ENCODE data around the gene MORN1. TPM values are rescaled to one million over a fixed set of nuclear protein-coding genes. Genes with fewer than 3 reads are reported as not detected.

The MORN1 gene
- total RNA-seq, 1 donor from 2014 or later, result 5.5 TPM

DNA sequence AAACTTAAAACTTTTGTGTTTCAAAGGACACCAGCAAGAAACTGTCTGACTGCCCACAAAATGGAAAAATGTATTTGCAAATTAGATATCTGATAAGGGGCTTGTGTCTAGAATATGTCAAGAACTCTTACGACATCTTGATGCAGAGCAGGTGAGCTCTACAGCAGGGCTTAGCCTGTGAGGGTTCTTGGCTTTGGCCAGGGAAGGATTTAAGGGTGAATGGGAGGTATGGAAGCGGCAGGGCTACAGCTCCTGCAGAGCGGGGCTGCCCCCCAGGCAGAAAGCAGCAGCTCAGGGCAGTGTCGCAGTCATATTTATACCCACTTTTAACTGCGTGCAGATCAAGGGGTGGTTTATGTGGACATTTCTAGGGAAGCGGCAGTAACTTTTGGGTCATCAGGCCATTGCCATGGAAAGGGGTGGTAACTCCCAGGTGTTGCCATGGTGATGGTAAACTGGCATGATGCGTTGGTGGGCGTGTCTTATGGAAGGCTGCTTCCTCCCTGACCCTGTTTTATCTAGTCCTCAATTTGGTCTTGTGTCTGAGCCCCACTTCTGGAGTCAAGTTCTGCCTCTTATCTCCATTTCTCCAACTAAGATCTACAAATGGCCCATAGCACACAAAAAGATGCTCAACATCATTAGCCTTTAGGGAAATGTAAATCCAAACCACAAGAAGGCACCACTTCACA lies 23.2 kb downstream of the MORN1 start:
- no peak for FAIRE-seq
- TF ChIP-seq, protein P1, sequence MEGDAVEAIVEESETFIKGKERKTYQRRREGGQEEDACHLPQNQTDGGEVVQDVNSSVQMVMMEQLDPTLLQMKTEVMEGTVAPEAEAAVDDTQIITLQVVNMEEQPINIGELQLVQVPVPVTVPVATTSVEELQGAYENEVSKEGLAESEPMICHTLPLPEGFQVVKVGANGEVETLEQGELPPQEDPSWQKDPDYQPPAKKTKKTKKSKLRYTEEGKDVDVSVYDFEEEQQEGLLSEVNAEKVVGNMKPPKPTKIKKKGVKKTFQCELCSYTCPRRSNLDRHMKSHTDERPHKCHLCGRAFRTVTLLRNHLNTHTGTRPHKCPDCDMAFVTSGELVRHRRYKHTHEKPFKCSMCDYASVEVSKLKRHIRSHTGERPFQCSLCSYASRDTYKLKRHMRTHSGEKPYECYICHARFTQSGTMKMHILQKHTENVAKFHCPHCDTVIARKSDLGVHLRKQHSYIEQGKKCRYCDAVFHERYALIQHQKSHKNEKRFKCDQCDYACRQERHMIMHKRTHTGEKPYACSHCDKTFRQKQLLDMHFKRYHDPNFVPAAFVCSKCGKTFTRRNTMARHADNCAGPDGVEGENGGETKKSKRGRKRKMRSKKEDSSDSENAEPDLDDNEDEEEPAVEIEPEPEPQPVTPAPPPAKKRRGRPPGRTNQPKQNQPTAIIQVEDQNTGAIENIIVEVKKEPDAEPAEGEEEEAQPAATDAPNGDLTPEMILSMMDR (IDR thresholded peaks at IDR 0.05; ENCODE audit: insufficient read depth, low read length, severe bottlenecking), result no peak

DNA sequence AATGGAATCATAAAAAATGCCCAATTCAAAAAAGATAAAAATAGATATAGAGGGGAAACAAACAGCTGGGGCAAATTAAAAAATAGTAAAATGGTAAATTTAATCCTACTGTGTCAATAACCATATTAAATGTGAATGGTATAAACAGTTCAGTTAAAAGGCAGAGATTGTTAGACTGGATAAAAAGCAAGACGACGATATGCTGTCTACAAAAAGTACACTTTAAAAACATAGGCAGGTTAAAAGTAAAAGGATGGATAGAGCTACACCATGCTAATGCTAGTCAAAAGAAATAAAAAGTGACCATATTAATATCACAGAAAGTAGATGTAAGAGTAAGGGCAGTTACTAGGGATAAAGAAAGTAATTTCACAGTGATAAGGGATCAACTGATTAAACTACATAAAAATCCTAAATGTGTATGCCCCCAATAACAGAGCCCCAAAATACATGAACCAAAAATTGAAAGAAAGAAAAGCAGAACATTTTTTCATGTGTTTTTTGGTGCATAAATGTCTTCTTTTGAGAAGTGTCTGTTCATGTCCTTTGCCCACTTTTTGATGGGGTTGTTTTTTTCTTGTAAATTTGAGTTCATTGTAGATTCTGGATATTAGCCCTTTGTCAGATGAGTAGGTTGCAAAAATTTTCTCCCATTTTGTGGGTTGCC lies 27.4 kb downstream of the MORN1 start:
- TF ChIP-seq, protein P1 (IDR thresholded peaks at IDR 0.05; ENCODE audit: insufficient read depth, low read length, severe bottlenecking), result no peak
- no peak overlapping the region for H3K4me3 ChIP-seq (ENCODE audit: low read depth, low read length)
- no peaks in the 10 kb centered on the region for H3K36me3 ChIP-seq (ENCODE audit: control insufficient read depth, insufficient read depth, low read length)
- DNase-seq (ENCODE audit: low read depth) (no peak), FAIRE-seq (no peak)
- no peaks in the 10 kb centered on the region for H3K27me3 ChIP-seq (ENCODE audit: control insufficient read depth, insufficient read depth, low read length)

More for the DNA sequence above, 23.2 kb downstream of the MORN1 start:
- no peak for DNase-seq (ENCODE audit: low read depth)
- no peaks in the 10 kb centered on the region for H3K36me3 ChIP-seq (ENCODE audit: control insufficient read depth, insufficient read depth, low read length)
- no peak overlapping the region for H3K4me3 ChIP-seq (ENCODE audit: low read depth, low read length)
- H3K27me3 ChIP-seq (ENCODE audit: control insufficient read depth, insufficient read depth, low read length), result no peaks in the 10 kb centered on the region

DNA sequence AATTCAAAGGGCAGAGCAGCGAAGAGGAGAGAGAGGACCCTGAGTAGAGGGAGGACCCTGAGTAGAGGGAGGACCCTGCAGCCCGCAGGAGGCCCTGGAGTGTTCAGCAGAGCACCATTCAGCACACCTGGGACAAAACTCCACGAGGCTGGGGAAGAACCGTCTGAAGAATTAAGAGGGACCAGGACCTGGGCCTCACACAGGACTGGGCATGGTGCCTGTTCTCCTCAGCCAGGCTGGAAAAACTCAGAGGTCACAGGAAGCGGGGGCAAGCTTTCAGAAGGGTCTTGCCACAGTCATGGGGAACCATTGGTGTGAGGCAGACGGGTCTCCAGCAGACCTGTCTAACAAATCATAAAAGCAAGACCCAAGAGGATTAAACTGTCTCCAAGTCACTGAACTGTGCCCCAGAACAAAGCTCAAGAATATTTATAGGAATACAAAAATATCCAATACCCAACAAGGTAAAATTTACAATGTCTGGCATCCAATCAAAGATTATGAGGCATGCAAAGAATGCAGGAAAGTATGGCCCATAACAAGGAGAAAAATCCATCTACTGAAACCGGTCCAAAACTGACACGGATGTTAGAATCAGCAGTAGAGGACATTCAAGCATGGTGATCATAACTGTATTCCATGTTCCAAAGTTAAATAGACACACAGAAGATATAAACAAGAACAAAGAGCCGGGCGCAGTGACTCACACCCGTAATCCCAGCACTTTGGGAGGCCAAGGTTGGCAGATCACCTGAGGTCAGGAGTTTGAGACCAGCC lies 30.6 kb downstream of the MORN1 start:
- Histone ChIP-seq H3K36me3 (ENCODE audit: control insufficient read depth, insufficient read depth, low read length) (no peaks in the 10 kb centered on the region), H3K27me3 (ENCODE audit: control insufficient read depth, insufficient read depth, low read length) (no peaks in the 10 kb centered on the region), H3K4me3 (ENCODE audit: low read depth, low read length) (no peak overlapping the region)
- DNase-seq (ENCODE audit: low read depth) (no peak), FAIRE-seq (no peak)
- TF ChIP-seq, protein P1 (IDR thresholded peaks at IDR 0.05; ENCODE audit: insufficient read depth, low read length, severe bottlenecking), result no peak

DNA sequence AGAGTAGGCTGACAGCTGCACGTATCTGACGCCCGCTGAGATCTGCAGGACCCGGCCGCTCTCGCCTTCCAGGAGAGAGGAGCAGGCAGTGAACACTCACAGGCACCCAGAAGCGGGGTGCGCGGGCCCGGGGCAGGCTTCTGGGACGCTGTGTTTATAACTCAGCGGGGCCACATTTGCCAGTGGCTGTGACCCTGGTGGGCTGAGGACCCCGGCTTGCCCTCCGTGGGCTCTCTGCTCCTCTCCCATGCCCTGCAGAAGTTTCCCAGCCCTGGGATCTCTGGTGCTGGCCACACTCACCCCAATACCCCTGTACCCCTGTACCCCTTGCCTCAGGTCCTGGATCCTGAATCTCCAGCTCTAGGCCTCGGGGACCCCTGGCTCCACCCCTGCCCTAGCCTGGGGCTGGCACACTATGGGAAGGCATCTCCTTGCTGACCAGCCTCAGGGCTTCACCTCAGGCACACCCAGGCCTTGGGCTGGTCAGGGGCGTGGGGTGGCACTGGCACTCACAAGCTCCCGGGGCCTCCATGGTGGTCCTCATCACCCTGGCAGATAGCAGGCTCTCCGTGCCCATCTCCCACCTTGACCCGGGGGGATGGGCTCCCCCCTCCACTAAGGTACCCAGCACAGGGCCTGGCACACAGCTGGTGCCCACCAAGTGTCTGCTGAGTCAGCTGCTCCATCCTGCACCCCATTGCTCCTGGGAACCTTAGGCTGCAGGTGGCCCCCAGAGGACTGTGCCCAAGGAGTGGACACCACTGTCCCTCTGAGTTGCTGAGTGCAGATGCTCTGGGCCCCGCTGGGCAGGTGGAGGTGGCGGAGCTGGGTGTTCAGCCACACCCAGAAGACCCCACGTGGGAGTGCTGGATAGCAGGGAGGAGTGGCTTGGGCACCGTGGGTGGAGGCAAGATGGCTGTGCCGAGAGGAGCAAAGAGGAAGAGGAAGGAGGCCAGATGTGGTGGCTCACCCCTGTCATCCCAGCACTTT lies 32.4 kb downstream of the MORN1 start:
- FAIRE-seq (no peak), DNase-seq (ENCODE audit: low read depth) (no peak)
- Histone ChIP-seq H3K27me3 (ENCODE audit: control insufficient read depth, insufficient read depth, low read length) (no peaks in the 10 kb centered on the region), H3K36me3 (ENCODE audit: control insufficient read depth, insufficient read depth, low read length) (no peaks in the 10 kb centered on the region), H3K4me3 (ENCODE audit: low read depth, low read length) (no peak overlapping the region)
- TF ChIP-seq, protein P1 (IDR thresholded peaks at IDR 0.05; ENCODE audit: insufficient read depth, low read length, severe bottlenecking), result no peak

DNA sequence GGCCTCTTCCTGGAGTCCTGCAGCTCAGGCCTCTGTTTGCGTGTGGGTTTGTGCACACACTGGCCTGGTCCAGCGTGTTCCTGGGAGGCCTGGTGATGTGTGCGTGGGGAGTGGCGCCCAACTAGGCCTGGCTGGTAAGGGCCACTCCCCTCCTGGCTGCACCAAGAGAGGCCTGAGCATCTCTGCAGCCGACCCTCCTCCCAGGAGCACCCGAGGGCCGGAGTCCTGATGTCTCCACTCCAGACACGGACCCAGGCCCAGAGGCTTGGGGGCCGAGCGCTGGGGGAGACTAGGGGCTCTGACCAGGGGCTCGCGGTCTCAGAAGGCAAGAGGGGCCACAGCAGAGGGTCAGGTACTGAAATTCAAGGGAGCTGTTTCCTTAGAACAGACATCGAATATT lies 33.3 kb downstream of the MORN1 start:
- DNase-seq (ENCODE audit: low read depth), result no peak

More for the DNA sequence above, 33.3 kb downstream of the MORN1 start:
- TF ChIP-seq, protein P1 (IDR thresholded peaks at IDR 0.05; ENCODE audit: insufficient read depth, low read length, severe bottlenecking), result no peak
- Histone ChIP-seq H3K4me3 (ENCODE audit: low read depth, low read length) (no peak overlapping the region), H3K36me3 (ENCODE audit: control insufficient read depth, insufficient read depth, low read length) (no peaks in the 10 kb centered on the region), H3K27me3 (ENCODE audit: control insufficient read depth, insufficient read depth, low read length) (no peaks in the 10 kb centered on the region)
- FAIRE-seq, result no peak

All from bronchial epithelial cell (primary cell).